GM21717 (cell line): Measurements from ENCODE around the gene EML4.
"Not testable (repeated sequence)": the region's sequence is repeated elsewhere in the genome, so short reads cannot be mapped to it uniquely, and the experiment has no call there.

Experiments used
- ATAC-seq: cut with Tn5 transposase; IDR thresholded peaks from one replicate; pipeline ENCODE4 v1.9.1; 2021; ENCODE audit warnings: mild to moderate bottlenecking, moderate library complexity; ENCODE audit not compliant: unreplicated experiment

EML4 gene

DNA sequence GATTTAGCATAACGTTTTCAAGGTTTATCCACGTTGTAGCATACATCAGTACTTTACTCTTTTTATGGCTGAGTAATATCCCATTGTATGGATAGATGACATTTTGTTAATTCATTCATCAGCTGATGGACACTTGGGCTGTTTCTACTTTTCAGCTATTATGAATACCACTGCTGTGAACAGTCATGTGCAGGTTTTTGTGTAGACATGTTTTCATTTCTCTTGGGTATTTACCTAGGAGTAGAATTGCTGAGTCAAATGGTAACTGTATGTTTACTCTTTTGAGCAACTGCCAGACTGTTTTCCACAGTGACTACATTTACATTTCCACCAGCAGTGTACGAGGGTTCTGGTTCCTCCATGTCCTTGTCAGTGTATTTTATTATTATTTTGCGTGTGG lies 158.0 kb downstream of the EML4 start:
- no peak for ATAC-seq

DNA sequence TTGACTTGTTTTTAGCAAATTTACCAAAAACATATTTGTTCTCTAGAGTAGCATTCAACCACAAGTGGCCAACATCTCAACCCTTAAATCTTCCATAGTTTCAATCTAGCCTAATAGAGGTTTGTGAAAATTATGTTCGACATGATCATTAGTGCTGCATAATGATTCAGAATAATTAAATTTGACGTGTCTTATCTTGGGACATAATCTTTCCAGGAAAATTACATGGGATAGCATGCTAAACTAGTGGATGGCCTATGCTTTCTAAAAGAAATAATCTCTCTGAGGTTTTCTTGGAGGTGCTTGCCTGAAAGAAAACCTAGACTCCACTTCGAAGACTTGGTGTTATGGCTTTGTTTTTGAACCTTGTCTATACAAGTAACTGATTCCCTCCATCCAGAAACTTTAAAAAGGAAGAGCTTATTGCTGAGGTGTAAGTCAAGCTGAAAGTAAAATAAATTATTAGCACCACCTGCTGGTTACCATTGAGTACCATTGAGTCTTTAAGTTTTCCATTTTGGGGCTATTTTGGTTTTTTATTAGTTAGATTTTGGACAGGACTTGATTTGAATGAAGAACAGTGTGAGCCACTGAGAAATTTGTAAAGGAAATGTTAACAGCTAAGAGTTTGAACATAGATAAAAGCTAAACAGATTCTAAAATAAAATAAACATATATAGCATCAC lies 159.1 kb downstream of the EML4 start:
- no peak for ATAC-seq

DNA sequence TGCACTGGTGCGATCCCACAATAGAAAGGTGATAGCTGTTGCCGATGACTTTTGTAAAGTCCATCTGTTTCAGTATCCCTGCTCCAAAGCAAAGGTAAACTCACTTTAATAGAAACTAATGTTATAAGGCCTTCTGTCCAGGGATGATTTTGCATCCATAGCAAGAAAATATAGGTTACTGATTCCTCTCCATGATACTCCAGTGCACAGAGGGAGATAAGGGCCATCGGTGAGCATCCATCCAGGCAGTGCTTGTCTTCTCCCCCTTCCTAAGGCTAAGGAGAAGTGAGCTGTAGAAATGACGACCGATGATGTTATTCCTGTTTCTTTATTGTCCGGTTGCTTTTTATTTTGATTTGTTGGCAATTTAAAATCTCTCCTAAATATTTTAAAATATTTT lies 159.8 kb downstream of the EML4 start:
- no peak for ATAC-seq

DNA sequence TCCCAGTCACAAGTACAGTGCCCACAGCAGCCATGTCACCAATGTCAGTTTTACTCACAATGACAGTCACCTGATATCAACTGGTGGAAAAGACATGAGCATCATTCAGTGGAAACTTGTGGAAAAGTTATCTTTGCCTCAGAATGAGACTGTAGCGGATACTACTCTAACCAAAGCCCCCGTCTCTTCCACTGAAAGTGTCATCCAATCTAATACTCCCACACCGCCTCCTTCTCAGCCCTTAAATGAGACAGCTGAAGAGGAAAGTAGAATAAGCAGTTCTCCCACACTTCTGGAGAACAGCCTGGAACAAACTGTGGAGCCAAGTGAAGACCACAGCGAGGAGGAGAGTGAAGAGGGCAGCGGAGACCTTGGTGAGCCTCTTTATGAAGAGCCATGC lies 160.6 kb downstream of the EML4 start:
- no peak for ATAC-seq

DNA sequence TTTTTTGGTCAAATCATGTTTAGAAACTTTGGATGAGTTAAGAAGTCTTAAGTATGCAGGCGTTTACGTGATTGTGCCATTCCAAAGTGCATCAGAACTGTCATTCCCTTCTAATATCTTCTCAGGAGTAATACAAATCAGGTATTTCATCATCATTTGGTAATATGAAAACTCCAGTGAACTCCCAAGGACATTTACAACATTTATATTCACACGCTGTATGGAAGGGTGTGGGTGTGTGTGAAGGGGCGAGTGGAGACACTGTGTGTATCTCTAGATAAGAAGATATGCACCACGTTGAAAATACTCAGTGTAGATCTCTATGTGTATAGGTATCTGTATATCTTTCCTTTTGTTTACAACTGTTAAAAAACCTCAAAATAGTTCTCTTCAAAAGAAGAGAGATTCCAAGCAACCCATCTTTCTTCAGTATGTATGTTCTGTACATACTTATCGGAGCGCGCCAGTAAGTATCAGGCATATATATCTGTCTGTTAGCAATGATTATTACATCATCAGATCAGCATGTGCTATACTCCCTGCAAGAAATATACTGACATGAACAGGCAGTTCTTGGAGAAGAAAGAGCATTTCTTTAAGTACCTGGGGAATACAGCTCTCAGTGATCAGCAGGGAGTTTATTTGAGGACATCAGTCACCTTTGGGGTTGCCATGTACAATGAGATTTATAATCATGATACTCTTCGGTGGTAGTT lies 162.6 kb downstream of the EML4 start:
- no peak for ATAC-seq

DNA sequence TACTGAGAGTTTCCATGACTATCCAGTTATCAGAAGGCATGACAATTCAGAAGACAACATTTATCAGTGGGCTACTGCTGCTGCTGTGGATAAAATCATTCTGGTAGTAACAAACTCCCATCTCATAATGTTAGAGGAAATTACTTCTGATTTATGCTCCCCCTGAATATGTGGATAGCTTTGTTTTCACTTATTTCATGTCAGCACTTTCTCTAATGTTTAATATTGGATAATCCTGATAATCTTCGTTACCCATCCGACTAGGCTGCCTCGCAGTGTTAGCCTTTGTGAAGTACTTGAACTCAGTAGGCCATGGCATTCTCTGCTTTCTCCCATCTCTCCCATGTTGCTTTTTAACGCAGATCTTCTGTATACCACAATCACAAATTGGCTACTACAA lies 163.4 kb downstream of the EML4 start:
- no peak for ATAC-seq

DNA sequence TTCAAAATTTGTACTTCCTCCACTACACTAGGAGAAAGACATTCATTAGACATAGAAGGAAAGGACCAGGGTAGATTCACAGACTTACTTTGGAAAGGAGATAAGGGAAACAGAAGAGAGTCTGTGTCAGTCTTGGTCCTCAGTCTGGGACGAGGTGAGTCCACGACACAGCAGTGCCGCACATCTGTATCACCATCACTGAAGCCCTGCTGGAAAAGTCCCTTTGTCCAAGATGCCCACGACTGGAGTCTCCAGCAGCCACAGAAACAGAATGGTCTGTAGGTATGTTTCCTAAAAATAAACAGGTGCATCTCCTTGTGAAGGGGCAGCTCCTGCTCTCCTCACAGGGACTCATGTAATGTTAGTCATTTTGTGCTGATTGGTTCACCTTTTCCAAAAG lies 164.4 kb downstream of the EML4 start:
- ATAC-seq = no peak

DNA sequence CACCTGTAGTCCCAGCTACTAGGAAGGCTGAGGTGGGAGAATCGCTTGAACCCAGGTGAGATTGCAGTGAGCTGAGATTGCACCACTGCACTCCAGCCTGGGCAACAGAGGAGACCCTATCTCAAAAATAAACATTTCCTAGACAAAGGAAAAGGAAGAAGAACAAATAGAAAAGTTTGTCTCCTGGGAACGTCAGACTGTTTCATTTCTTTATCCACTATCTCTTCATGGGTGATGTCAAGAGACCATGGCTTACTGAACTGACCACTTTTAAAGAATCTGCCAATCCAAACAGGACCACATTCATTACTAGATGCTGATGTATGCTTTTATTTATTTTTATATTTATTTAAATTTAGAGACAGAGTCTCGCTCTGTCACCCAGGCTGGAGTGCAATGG lies 165.1 kb downstream of the EML4 start:
- no peak for ATAC-seq

DNA sequence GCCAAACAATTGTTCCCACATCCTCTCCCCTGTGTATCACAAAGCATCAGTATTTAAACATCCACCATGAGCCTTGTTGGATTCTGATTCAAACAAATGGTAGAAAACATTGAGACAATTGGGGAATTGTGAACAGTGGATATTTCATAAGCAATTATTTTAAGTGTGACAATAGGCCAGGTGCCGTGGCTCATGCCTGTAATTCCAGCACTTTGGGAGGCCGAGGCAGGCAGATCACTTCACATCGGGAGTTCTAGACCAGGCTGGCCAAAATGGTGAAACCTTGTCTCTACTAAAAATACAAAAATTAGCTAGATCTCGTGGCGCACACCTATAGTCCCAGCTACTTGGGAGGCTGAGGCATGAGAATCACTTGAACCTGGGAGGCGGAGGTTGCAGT lies 165.7 kb downstream of the EML4 start:
- not testable (repeated sequence) for ATAC-seq

DNA sequence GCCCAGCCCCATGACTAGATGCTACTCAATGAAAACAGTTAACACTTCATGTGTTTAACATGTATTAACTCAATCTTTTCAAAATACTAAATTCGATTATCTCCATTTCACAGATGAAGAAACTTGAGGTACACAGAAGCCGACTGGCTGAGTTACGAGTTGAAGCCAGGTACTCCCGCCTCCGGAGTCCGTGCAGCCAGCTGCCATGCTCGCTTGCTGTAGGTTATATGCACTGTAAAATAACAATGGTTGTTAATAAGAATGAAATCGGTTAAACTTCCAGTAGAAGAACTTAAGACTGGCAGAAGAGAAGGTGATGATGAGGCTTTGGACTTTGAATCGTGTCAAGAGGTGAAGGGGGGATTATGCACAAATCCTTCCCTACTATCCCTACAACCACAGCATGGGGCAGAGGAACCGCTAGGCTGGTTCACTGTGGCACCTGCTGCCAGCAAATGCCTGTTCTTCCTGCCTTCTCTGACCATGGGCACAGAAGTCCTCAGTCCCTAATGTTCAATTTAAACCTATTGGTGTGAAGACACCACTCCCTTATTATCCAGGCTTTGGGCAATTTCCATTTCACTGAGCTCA lies 166.5 kb downstream of the EML4 start:
- no peak for ATAC-seq

DNA sequence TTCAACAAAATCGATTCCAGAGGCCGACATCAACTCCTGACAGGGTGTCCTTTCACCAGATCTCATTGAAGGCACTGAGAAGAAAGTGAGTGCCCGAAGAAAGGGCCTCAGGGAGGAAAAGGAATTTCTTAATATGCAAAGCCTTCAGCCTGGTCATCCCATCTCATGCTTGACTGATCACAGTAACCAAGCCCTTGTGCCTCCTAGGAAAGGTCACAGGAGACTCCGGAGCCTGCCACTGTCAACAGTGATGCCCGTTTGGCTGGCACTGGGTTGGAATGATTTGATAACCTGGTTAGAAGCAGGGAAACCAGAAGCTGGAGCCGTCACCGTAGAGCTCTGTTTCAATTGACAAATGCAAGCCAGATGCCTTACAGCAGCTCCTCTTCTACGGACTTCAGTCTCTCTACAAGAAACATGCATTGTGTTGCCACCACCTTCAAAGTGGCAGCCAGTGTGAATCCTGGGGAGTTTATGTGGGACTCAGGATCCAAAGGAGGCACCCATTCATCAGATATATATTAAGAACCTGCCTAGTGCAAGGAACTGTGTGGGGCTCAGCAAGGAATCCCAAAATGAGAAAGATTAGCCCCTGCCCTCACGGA lies 167.3 kb downstream of the EML4 start:
- ATAC-seq = no peak

DNA sequence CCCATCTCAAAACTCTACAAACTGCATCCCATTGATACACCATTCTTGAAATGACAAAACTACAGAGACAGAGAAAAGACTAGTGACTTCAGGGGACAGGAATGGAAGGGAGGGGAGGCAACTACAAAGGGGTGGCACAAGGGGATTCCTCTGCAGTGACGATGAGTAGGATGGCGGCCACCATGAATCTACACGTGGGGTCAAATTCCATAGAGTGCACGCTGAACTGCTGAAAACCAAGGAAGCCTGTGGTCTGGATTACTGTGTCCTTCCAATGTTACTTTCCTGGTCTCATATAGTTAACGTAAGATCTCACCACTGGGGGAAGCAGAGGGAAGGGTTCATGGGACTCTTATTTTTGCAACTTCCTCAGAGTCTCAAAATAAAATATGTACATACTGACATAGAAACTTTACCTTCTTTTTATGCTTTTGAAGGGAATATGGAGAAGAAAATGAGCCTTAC lies 168.2 kb downstream of the EML4 start:
- no peak for ATAC-seq

DNA sequence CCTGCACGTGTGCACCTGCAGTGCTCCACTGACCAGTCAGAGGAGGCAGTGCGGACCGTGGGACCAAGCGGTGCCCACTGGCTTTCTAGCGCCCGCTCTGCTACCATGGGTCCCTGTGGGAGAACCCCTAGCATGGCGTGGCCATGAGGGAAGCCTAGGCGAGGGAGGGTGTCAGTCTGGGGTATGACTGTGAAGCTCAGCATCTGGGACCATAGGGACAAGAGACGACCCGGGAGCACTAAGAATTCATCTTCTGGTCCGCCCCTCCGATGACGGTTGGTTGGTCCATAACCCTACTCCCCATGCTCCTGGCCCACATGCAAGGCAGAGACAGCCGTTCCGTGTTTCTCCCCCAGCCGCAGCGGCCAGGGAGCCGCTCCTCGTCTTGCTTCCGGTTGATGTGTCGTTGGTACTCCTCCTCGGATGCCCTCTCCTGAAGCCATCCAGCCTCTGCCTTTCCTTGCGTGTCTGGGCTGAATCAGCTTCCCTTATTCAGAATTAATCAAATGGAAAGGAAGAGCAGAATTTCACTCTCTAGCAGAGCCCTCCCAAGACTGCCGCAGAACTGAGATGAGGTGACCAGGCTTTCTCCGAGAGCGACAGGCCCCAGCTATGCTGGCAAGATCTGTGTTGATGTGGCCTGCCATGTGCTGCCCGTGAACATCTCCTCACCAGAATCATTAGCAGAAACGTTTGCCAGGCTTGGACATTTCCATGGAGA lies 168.9 kb downstream of the EML4 start:
- ATAC-seq = no peak

DNA sequence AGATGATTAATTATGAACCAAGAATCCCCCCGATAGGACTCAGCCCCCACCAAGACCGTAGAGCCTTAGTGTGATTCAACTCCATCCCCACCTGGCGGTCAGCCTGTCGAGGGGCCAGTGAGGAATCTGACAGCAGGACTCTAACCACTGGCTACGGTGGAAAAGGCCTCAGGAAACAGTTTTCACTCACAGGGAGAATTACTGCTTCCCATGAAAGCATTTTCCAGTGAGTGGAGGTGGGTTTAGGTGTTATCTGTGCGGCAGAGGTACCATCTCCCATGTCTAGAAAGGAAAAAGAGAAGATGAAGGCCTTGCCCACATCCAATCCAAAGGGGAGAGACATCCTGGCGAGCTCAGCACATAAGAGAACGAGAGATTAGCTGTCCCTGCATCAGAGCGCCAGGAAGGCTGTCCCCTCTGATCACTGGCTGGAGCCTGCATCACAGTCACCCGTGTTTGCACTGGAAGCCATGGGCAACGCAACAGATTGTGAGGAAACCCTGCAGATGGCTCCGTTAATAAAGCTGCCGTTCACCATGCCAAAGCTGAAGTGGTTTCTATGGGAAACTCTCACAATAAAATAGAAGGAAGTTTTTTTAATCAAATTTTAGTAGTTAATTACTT lies 169.5 kb downstream of the EML4 start:
- ATAC-seq = no peak

DNA sequence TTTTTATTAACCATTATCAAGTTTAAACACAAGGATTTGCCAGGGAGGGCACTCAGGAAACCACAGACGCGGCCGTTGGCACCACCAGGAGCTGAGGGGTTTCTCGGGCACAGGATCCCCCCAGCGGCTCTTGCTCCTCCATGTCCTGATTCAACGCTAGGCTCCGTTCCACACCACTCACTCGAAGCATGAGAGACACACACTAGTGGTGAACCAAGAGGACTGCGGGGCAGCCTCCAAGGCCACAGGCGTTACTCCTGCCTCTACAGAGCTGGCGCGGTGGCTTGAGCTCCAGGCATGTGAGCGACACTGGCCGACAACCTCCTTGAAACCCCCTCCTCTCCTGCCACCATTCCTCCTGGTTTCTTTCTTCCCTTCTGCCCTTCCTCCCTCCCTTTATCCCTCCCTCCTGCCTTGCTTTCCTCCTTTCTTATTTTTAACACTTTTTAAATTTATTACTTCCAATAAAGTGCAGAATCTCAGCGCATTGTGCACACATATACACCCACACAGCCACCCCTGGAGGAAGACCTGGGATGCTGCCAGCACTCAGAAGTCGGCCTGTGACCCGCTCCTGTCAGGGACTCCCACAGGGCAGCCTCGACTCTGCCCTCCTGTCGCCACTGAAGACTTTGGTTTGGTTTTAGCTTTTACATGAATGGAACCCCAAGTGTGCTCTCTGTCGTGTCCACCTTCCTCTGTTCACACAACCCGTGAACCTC lies 170.2 kb downstream of the EML4 start:
- no peak for ATAC-seq

DNA sequence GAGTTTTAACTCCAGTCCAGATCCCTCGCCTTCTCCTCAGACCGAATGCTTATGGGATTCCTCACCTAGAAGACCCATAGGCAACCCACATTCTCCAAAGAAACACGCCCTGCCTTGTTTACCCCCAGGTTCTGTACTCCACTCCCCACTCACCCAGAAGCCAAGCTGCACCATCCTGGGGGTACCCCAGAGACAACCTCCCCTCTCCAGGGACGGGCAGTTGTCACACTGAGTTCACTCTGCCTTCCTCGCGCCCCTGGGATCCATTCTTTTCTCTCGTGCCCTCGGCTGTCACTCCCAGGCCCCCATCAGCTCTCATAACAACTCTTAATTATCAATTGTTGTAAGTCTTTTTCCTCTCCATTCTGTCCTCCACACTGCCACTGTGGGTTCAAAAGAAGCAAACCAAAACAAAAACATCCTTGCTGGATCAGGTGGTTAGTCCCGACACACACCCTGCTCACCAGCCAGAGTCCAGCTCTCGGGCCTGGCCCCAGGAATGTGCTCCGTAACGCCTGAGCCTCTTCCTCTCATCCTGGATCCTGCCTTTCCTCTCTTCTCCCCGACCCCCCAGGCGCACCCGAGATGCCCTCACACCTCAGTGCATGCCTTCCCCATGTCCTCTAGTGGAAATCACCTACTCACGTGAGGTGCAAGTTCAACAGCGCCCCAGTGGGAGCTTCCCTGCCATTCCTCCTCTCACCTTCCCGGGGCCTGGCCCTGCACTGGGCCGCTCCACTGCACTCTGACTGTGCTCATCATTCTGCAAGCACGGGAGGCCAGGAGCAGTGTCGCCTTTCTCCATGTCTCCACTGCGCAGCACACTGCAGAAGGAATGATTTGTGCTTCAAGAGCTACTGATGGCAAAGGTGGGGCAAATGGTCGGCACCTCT lies 171.1 kb downstream of the EML4 start:
- no peak for ATAC-seq

DNA sequence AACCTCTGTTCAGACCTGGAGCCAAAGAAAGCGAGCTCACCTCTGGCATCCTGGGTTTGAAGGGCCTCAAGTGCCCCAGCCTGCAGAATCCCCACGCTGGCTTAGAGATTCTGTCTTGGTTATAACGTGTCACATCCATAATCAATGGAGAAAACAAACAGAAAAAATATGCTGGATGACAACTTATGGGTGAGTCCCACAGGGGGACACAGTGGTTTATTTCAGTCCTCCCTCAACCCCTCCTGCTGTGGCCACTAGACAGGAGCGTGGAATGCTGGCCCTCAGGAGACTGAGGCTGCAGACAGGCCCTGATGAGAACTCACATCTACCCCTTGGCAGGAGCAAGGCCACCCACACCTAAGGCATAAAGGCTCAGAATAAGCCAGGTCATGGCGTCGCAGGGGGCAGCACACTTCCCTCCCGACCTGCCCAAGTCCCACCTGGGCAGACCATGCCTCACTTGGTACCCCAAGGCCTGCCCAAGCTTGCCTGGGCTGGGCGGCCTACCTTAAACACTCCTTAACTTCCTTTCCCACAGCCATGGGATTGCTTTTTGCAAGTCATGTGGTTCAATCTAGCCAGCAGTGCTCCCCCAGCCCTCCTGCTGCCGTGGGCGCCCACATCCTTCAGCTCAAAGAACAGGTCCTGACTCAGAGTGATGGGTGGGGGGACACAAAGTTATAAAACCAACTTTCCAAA lies 171.9 kb downstream of the EML4 start:
- ATAC-seq = no peak

DNA sequence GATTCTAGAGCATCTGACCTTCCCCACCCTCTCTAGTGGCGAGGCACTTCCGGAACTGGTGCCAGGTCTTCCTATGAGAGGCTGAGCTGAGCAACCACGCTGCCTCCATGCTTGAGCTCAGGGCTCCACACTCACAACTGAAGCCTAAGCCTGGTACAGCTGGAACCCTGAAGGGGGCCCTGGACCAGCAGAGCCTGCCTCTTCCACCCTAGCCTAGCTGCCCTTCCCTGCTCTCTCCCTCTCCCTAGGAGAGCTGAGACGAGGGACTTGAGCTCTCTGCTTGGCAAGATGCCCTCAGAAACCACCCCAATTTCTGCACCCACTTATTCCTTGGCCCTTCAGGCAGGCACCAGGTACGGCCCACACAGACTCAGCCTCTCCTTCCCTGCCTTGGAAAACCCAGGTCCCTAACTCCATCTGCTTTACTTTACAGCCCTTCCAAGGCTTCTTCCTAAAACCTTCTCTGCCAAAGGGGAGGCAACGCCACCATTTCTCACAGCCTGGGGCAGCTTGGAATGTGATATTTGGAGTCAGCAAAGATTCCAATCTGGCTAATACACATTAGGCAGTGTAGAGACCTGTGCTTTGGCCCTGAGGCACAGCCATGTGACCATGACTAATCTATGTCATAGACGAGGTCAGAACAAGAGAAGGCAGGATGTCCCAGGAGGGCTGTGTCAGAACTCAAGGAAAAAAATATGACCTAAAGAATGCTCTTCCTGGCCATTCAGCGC lies 173.1 kb downstream of the EML4 start:
- no peak for ATAC-seq
